OCI-LY7 (cell line): ENCODE data around the gene BAHCC1.

Experiments used
- EZH2phosphoT487 ChIP-seq: fragments of 200-600 bp; sonication (generic); IDR thresholded peaks from 2 replicates; pipeline ENCODE4 v1.6.1; 2018; ENCODE audit warnings: low read depth, borderline replicate concordance, mild to moderate bottlenecking, mixed run types, antibody characterized with exemption, low read length, moderate library complexity, mixed read lengths
- TF ChIP-seq, protein P1 (sequence below): fragments of 200-600 bp; sonication (generic); conservative IDR thresholded peaks from 2 replicates; pipeline ENCODE4 v1.5.1; 2014; ENCODE audit warnings: mild to moderate bottlenecking, antibody characterized with exemption, low read length, moderate library complexity, mixed read lengths

- TF ChIP-seq EZH2phosphoT487: no peak
- TF ChIP-seq, protein P1, sequence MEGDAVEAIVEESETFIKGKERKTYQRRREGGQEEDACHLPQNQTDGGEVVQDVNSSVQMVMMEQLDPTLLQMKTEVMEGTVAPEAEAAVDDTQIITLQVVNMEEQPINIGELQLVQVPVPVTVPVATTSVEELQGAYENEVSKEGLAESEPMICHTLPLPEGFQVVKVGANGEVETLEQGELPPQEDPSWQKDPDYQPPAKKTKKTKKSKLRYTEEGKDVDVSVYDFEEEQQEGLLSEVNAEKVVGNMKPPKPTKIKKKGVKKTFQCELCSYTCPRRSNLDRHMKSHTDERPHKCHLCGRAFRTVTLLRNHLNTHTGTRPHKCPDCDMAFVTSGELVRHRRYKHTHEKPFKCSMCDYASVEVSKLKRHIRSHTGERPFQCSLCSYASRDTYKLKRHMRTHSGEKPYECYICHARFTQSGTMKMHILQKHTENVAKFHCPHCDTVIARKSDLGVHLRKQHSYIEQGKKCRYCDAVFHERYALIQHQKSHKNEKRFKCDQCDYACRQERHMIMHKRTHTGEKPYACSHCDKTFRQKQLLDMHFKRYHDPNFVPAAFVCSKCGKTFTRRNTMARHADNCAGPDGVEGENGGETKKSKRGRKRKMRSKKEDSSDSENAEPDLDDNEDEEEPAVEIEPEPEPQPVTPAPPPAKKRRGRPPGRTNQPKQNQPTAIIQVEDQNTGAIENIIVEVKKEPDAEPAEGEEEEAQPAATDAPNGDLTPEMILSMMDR: no peak
Observed at GRCh38 chr17:81354252-81354953, 40.9 kb upstream of the BAHCC1 start.
